Measurements from ENCODE around the gene SMCO2.
"Not testable (repeated sequence)": the region's sequence is repeated elsewhere in the genome, so short reads cannot be mapped to it uniquely, and the experiment has no call there.

Gene SMCO2

DNA sequence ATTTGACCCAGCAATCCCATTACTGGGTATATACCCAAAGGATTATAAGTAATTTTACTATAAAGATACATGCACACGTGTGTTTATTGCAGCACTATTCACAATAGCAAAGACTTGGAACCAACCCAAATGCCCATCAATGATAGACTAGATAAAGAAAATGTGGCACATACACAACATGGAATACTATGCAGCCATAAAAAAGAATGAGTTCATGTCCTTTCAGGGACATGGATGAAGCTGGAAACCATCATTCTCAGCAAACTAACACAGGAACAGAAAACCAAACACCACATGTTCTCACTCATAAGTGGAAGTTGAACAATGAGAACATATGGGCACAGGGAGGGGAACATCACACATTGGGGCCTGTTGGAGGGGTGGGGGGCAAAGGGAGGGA is 98.3 kb downstream of the SMCO2 start:
- H3K4me3 ChIP-seq = not testable (repeated sequence)
- peak overlapping the region in 2 of 21 experiments; percentile 11 to 51 for H3K27ac ChIP-seq

DNA sequence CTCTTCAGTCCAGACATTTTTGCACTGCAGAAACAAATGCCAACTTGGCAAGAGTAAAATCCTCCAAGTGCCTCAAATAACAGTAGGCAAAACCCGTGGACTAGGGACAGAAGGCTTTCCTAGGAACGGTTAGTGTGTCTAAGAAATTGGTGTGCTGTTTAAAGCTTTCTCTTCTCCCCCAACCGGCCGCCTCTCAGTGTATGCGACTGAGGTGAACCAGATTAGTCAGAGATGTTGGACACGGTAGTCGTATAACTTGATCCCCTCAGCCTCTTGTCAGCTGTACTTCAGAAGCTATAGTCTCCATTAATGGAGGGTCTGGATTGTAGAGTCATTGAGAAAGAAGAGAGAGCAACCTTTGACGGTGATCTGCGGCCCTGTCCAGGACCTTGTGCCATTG is 99.1 kb downstream of the SMCO2 start:
- H3K4me3 ChIP-seq = no peak overlapping the region
- peak overlapping the region in 7 of 21 experiments; percentile 11 to 51 (median 45) for H3K27ac ChIP-seq

DNA sequence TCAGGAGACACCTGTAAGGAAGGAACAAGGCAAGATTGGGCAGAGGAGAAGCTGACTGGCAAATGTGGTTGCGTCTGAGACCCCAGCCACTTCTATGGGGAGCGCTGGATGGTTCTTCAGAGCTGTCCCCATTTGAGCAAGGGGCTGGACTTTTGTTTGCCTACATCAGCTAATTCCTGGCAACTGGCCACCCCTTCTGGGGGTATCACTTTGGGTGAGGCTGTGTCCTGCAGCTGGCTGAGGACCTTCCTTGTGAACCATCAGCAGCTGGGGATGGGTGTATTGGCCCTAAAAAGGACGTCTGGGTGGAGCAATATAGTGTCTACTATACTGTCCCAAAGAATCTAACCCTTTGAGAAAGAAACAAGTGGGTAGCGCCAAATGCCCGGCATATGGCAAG is 101.1 kb downstream of the SMCO2 start:
- peak overlapping the region in 1 of 21 experiments; percentile 50 for H3K27ac ChIP-seq
- H3K4me3 ChIP-seq = no peak overlapping the region

DNA sequence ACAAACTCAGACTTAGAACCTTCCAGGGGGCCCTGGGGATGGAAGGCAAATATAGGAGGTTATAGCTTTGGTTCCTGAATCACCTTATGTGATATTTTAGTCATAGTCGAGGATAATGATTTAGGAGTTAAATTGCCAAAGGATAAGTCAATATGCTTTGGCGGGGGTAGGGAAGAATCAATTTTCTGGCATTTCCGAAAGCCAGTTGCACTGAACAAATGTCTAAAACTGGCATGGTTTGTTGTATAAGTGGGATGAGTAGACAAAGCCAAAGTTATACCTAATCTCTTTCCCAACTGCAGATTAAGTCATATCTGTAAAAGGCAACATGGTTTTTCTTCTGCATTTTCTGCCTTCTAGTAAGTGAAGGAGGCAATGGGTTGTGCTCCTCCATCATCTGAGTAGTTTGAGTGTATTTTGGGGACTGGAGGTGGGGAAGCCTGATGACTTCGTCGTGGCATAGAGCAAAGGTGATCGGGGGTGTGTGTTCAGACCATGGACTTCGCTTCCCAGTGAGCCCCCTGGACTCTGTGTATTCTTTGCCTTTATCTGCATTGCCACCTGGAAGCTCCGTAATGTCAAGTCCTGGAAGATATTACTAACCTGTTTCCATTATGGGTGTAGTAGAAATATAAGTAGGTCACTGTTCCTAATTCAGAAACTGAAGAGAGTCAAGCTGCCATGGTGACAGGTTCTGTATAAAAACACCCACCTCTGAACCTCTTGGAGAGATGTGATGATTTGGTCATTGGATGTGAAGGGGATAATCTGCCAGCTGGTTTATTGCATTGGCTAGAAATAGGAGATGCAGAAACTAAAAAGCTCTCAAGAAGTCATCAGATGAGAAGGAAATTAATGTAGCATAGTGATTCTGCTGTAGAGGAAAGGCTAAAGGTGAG is 102.0 kb downstream of the SMCO2 start:
- H3K4me3 ChIP-seq = no peak overlapping the region
- peak overlapping the region in 15 of 21 experiments; percentile 6 to 88 (median 61) for H3K27ac ChIP-seq

DNA sequence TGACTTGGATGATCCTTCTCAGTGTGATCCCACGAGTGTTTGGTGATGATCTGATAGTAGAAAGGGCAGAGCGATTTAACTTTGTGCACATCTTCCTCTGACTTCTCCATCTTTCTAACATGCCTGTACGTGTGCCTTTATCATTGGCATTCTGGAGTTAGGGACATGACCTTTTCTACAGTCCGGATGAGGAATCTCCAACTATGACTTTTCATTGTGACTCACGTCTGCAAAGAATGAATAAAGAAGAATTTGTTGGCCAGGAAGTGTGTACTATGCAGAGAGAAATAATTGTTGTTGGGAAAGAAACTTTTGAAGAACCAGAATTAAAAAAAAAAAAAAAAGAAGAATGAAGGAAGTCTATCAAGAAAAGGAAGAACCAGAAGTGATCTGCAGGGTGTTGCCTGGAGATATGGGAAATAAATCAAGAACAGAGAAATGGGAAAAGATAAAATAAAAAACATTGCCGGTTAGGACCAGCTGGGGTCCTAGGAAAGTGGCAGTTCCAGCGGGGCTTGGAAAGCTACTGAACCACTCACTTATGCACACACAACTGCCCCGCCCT is 102.8 kb downstream of the SMCO2 start:
- Histone ChIP-seq H3K27ac (peak overlapping the region in 20 of 21 experiments; percentile 28 to 88 (median 77)), H3K4me3 (peak overlapping the region in 1 of 7 experiments; percentile 10)

DNA sequence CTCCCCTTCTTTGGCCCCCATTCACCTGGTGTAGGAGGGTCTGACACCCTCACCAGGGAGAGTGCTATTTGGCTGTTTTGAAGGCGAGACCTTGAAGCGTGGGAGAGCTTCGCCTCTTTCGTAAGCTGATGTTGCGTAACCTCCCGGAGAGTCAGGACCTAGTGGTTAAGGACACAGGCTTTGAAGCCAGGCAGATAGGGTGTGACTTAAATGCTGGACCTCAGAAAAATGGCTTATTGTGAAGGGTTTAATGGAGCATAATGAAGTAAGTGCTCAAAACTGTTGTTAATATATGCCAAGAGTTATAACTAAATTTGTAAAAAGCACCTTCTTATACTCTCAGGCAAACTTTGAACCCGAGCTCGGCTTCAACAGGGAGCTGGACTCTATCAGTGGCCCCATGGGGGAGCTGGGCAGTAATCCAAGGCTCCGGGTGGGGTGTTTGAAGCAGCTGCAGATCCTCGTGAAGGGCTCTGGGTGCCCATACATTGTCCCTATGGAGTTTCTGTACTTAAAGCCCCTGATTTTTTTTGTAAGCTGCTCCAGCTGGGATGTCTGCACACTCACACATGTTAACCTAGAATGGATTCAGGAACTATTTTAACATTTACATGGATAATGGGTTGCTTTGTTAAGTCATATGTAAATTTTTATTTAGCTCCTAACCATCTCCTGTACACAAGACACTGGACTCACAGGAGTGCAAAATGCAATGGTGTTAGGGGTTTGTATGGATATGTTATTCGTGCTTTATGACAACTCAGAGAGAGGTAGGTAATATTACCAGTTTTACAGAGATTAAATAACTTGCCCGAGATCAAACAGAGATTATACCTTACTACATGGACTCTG is 103.5 kb downstream of the SMCO2 start:
- Histone ChIP-seq H3K27ac (peak overlapping the region in 20 of 21 experiments; percentile 28 to 88 (median 77)), H3K4me3 (peak overlapping the region in 1 of 7 experiments; percentile 10)

DNA sequence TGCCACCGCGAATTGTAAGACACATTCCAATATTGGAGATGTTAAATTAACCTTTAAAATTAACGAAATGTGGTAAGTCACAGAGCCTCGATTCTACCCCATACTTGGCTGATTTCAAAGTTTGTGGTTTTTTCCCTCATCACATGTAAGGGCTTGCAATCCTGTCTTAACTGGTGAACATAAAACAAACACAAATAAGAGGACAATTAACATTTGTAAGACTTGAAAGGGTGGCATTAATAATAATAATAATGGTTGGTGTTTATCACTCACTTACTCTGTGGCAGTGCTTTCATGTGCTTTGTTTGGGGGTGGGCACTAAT is 104.1 kb downstream of the SMCO2 start:
- peak overlapping the region in 14 of 21 experiments; percentile 61 to 87 (median 79) for H3K27ac ChIP-seq
- no peak overlapping the region for H3K4me3 ChIP-seq

DNA sequence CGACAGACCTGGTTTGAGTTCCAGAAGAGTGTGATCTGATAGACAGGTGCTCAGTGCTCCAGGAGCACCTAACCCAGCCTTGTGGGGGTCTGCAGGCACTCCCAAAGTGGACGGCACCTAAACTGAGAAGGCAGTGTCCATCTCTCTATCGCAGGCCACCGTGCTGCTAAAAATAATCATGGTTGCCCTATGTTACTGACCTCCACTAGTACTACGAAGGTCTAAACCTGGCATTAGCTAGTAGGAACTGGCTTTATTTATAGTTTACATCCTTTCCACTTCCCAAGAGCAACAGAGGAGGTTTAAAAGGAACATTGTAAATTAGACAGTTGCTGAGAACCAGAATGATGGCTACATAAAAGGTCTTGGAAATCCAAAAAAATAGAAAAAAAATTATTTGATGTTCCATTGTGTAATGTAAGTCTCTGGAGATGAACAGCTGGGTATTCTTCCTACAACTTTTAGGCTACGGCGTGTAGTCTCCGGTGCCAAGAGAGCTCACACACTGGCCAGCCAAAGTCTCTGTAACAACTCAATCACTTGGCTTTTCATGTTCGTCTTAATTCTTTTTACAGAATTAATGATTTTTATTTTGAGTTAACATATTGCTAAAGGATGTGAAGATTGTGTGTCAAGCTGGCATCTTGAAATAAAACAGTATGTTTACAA is 104.8 kb downstream of the SMCO2 start:
- H3K27ac ChIP-seq = peak overlapping the region in 14 of 21 experiments; percentile 1 to 87 (median 48)

More for the DNA sequence above, 104.8 kb downstream of the SMCO2 start:
- H3K4me3 ChIP-seq = no peak overlapping the region

All from skin epidermis (tissue), 12 donors.